HepG2 (cell line): ENCODE data around the gene RNU7-1. TPM values are rescaled to one million over a fixed set of nuclear protein-coding genes. Genes with fewer than 3 reads are reported as not detected.

Experiments used
- BRD4 ChIP-seq: sonication (generic); formaldehyde crosslinking; IDR thresholded peaks from 2 replicates; pipeline ENCODE4 v1.4.0; 2020; ENCODE audit warnings: missing genetic modification reagents
- CENPT ChIP-seq: sonication (generic); formaldehyde crosslinking; IDR thresholded peaks from 2 replicates; pipeline ENCODE4 v1.8.0; 2022; ENCODE audit warnings: low read depth, mild to moderate bottlenecking, moderate library complexity, missing genetic modification reagents
- HIVEP1 ChIP-seq: sonication (generic); formaldehyde crosslinking; IDR thresholded peaks from 2 replicates; pipeline ENCODE4 v1.4.0; 2020; ENCODE audit warnings: mild to moderate bottlenecking, missing genetic modification reagents
- MTA1 ChIP-seq: sonication (generic); formaldehyde crosslinking; IDR thresholded peaks from 2 replicates; pipeline ENCODE4 v1.4.0; 2020; ENCODE audit warnings: missing genetic modification reagents, mild to moderate bottlenecking, borderline replicate concordance
- POLR2G ChIP-seq: fragments of 200-400 bp; formaldehyde crosslinking; IDR thresholded peaks from 2 replicates; pipeline ENCODE4 v1.6.1; 2018; ENCODE audit warnings: mild to moderate bottlenecking, low read depth, low read length, moderate library complexity
- RFX1 ChIP-seq: fragments of 450-650 bp; IDR thresholded peaks from 2 replicates; pipeline ENCODE4 v1.6.1; 2017
- YEATS2 ChIP-seq: sonication (generic); formaldehyde crosslinking; IDR thresholded peaks from 2 replicates; pipeline ENCODE4 v1.4.0; 2020; ENCODE audit warnings: missing genetic modification reagents, borderline replicate concordance
- ZFX ChIP-seq: sonication (generic); formaldehyde crosslinking; IDR thresholded peaks from 2 replicates; pipeline ENCODE4 v1.4.0; 2020; ENCODE audit warnings: mild to moderate bottlenecking, low read depth, missing genetic modification reagents, moderate library complexity
- ZNF33A ChIP-seq: sonication (generic); formaldehyde crosslinking; IDR thresholded peaks from 2 replicates; pipeline ENCODE4 v1.5.1; 2020; ENCODE audit warnings: missing genetic modification reagents, mild to moderate bottlenecking, moderate library complexity, borderline replicate concordance
- ZNF350 ChIP-seq: sonication (generic); formaldehyde crosslinking; IDR thresholded peaks from 2 replicates; pipeline ENCODE4 v1.4.0; 2020; ENCODE audit warnings: mild to moderate bottlenecking, low read depth, missing genetic modification reagents, borderline replicate concordance
- ZNF550 ChIP-seq: sonication (generic); formaldehyde crosslinking; IDR thresholded peaks from 2 replicates; pipeline ENCODE4 v1.4.0; 2020; ENCODE audit warnings: mild to moderate bottlenecking, missing genetic modification reagents, borderline replicate concordance
- ZNF75D ChIP-seq: sonication (generic); formaldehyde crosslinking; IDR thresholded peaks from 2 replicates; pipeline ENCODE4 v1.8.1; 2023; ENCODE audit warnings: missing genetic modification reagents, mild to moderate bottlenecking, borderline replicate concordance
- ZSCAN20 ChIP-seq: sonication (generic); formaldehyde crosslinking; IDR thresholded peaks from 2 replicates; pipeline ENCODE4 v1.4.0; 2020; ENCODE audit warnings: missing genetic modification reagents, mild to moderate bottlenecking, borderline replicate concordance
- ZSCAN21 ChIP-seq: sonication (generic); formaldehyde crosslinking; IDR thresholded peaks from 2 replicates; pipeline ENCODE4 v1.8.0; 2022; ENCODE audit warnings: mild to moderate bottlenecking, missing genetic modification reagents, moderate library complexity, borderline replicate concordance
- polyA plus RNA-seq, 8 experiments: library from polyadenylated mRNA; depleted of rRNA in 3 of 8; stranded (reverse) in 7 of 8; unstranded in 1 of 8; fragments of >200 nt; fragmentation: Illumina TruSeq in 4 of 8; extraction: Trizol in 4 of 8; gene quantifications; 2 replicates each; pipeline versions ENCODE4 v1.2.1 to v1.2.3, GENCODE V29; 2011 to 2016; ENCODE audit warnings: low read depth in 4 of 8, missing spikeins in 1 of 8, mixed read lengths in 1 of 8; ENCODE audit not compliant: insufficient read depth in 1 of 8
- total RNA-seq, 5 experiments: library from RNA; depleted of rRNA; stranded (reverse); fragments of >200 nt; fragmentation: Illumina TruSeq; extraction: Trizol; gene quantifications; 2 replicates each; pipeline ENCODE4 v1.2.3, GENCODE V29; 2016; ENCODE audit warnings: low read depth in 1 of 5
- TF ChIP-seq, protein P1 (sequence below): sonication (generic); formaldehyde crosslinking; IDR thresholded peaks from 2 replicates; pipeline ENCODE4 v1.5.1; 2020; ENCODE audit warnings: mild to moderate bottlenecking, missing genetic modification reagents, moderate library complexity
- TF ChIP-seq, protein P2 (sequence below): sonication (generic); formaldehyde crosslinking; IDR thresholded peaks from 2 replicates; pipeline ENCODE4 v1.5.1; 2020; ENCODE audit warnings: mild to moderate bottlenecking, missing genetic modification reagents, moderate library complexity
- TF ChIP-seq, protein P3 (sequence below): sonication (generic); formaldehyde crosslinking; IDR thresholded peaks from 2 replicates; pipeline ENCODE4 v1.4.0; 2020; ENCODE audit warnings: missing genetic modification reagents; ENCODE audit errors: not compliant biosample characterization
- TF ChIP-seq, protein P4 (sequence below): sonication (generic); formaldehyde crosslinking; IDR thresholded peaks from 2 replicates; pipeline ENCODE4 v1.8.1; 2023; ENCODE audit warnings: mild to moderate bottlenecking, inconsistent platforms, moderate library complexity, missing genetic modification reagents, borderline replicate concordance

Gene RNU7-1
- total and polyA plus RNA-seq, 2 of the 13 experiments (the other 11 are each of a cell fraction or from before 2014, with no cell fraction given), result not detected

DNA sequence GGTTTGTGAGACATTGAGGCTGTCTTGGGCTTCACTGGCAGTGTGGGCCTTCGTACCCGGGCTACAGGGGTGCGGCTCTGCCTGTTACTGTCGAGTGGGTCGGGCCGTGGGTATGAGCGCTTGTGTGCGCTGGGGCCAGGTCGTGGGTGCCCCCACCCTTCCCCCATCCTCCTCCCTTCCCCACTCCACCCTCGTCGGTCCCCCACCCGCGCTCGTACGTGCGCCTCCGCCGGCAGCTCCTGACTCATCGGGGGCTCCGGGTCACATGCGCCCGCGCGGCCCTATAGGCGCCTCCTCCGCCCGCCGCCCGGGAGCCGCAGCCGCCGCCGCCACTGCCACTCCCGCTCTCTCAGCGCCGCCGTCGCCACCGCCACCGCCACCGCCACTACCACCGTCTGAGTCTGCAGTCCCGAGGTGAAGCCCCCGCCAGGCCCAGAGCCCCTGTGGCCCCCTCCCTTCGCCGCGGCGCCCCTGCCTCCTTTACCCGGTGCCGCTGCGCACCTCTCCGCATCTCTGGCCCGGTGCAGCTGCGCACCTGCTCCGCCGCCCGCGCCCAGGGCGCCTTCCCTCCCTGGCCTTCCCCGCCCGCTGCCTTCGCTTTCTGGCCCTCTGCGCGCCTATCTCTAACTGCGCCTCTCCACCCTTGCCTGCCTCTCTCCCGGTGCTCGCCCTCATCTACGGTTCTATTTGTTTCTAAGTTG, 29.2 kb upstream of the RNU7-1 start, which contains the start of gene ENO2 (continued):
- TF ChIP-seq YEATS2 (0 out of 2 replicates have a peak, but pooled peaks have one; percentile 8), POLR2G (no peak), ZSCAN21 (no peak; the same call in 1 of the 2 replicates), ZSCAN20 (CRISPR knock-in tag) (peak; percentile 52; the same call in 1 of the 2 replicates), BRD4 (peak; percentile 13; the same call in 1 of the 2 replicates), ZNF350 (CRISPR knock-in tag) (0 out of 2 replicates have a peak, but pooled peaks have one; percentile 5), ZNF75D (CRISPR knock-in tag) (no peak), CENPT (0 out of 2 replicates have a peak, but pooled peaks have one; percentile 26), ZNF550 (0 out of 2 replicates have a peak, but pooled peaks have one; percentile 50), MTA1 (peak; percentile 26; the same call in 1 of the 2 replicates), ZFX (peak; percentile 61; the same call in 1 of the 2 replicates), HIVEP1 (CRISPR knock-in tag) (0 out of 2 replicates have a peak, but pooled peaks have one; percentile 19), RFX1 (no peak), ZNF33A (0 out of 2 replicates have a peak, but pooled peaks have one; percentile 13)
- TF ChIP-seq, protein P1, sequence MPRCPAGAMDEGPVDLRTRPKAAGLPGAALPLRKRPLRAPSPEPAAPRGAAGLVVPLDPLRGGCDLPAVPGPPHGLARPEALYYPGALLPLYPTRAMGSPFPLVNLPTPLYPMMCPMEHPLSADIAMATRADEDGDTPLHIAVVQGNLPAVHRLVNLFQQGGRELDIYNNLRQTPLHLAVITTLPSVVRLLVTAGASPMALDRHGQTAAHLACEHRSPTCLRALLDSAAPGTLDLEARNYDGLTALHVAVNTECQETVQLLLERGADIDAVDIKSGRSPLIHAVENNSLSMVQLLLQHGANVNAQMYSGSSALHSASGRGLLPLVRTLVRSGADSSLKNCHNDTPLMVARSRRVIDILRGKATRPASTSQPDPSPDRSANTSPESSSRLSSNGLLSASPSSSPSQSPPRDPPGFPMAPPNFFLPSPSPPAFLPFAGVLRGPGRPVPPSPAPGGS, result peak; percentile 37; the same call in 1 of the 2 replicates
- TF ChIP-seq, protein P2, sequence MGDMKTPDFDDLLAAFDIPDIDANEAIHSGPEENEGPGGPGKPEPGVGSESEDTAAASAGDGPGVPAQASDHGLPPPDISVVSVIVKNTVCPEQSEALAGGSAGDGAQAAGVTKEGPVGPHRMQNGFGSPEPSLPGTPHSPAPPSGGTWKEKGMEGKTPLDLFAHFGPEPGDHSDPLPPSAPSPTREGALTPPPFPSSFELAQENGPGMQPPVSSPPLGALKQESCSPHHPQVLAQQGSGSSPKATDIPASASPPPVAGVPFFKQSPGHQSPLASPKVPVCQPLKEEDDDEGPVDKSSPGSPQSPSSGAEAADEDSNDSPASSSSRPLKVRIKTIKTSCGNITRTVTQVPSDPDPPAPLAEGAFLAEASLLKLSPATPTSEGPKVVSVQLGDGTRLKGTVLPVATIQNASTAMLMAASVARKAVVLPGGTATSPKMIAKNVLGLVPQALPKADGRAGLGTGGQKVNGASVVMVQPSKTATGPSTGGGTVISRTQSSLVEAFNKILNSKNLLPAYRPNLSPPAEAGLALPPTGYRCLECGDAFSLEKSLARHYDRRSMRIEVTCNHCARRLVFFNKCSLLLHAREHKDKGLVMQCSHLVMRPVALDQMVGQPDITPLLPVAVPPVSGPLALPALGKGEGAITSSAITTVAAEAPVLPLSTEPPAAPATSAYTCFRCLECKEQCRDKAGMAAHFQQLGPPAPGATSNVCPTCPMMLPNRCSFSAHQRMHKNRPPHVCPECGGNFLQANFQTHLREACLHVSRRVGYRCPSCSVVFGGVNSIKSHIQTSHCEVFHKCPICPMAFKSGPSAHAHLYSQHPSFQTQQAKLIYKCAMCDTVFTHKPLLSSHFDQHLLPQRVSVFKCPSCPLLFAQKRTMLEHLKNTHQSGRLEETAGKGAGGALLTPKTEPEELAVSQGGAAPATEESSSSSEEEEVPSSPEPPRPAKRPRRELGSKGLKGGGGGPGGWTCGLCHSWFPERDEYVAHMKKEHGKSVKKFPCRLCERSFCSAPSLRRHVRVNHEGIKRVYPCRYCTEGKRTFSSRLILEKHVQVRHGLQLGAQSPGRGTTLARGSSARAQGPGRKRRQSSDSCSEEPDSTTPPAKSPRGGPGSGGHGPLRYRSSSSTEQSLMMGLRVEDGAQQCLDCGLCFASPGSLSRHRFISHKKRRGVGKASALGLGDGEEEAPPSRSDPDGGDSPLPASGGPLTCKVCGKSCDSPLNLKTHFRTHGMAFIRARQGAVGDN, result peak; percentile 83
- TF ChIP-seq, protein P3, sequence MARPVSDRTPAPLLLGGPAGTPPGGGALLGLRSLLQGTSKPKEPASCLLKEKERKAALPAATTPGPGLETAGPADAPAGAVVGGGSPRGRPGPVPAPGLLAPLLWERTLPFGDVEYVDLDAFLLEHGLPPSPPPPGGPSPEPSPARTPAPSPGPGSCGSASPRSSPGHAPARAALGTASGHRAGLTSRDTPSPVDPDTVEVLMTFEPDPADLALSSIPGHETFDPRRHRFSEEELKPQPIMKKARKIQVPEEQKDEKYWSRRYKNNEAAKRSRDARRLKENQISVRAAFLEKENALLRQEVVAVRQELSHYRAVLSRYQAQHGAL (CRISPR knock-in tag), result no peak
- TF ChIP-seq, protein P4, sequence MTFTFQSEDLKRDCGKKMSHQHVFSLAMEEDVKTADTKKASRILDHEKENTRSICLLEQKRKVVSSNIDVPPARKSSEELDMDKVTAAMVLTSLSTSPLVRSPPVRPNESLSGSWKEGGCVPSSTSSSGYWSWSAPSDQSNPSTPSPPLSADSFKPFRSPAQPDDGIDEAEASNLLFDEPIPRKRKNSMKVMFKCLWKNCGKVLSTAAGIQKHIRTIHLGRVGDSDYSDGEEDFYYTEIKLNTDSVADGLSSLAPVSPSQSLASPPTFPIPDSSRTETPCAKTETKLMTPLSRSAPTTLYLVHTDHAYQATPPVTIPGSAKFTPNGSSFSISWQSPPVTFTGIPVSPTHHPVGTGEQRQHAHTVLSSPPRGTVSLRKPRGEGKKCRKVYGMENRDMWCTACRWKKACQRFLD (CRISPR knock-in tag), result 0 out of 2 replicates have a peak, but pooled peaks have one; percentile 17
